Left lung (tissue), 10 donors: Measurements from ENCODE around the gene AGAP1. TPM values are rescaled to one million over a fixed set of nuclear protein-coding genes. Genes with fewer than 3 reads are reported as not detected.
A peak's percentile ranks its signal among the peaks of the same experiment; 100 is the strongest.

Experiments used
- ATAC-seq: fragments of 200-7000 bp; cut with Tn5 transposase; one replicate; pipeline ENCODE4 v1.9.1; 2020; ENCODE audit warnings: moderate library complexity
- DNase-seq, 4 donors: peaks; one replicate each; pipeline ENCODE4 v3.0.0-alpha.2; 2013 to 2020
- H3K27ac ChIP-seq, 2 donors: fragments of 200-600 bp; sonication (generic) in 1 of 2; one replicate each; pipeline versions ENCODE4 v1.5.0 to v1.8.0; 2020 to 2021
- H3K27me3 ChIP-seq, 2 donors: fragments of 200-600 bp; sonication (generic) in 1 of 2; one replicate each; pipeline versions ENCODE4 v1.5.0 to v1.8.0; 2020 to 2021
- H3K36me3 ChIP-seq, 2 donors: fragments of 200-600 bp; sonication (generic) in 1 of 2; one replicate each; pipeline versions ENCODE4 v1.5.0 to v1.8.0; 2020 to 2021
- H3K4me1 ChIP-seq, 2 donors: fragments of 200-600 bp; one replicate each; pipeline ENCODE4 v1.8.0; 2021
- H3K4me3 ChIP-seq, 2 donors: fragments of 200-600 bp; sonication (generic) in 1 of 2; one replicate each; pipeline versions ENCODE4 v1.5.0 to v1.8.0; 2020 to 2021; ENCODE audit warnings: mild to moderate bottlenecking in 1 of 2
- H3K9me3 ChIP-seq, 2 donors: fragments of 200-600 bp; sonication (generic) in 1 of 2; one replicate each; pipeline versions ENCODE4 v1.5.0 to v1.8.0; 2020 to 2021
- CTCF ChIP-seq, 2 donors: fragments of 200-600 bp; sonication (generic) in 1 of 2; IDR thresholded peaks; one replicate each; pipeline versions ENCODE4 v1.5.0 to v1.8.0; 2021; ENCODE audit warnings: antibody characterized with exemption in 2 of 2
- intact Hi-C, 2 donors: fragments of 100-400 bp; cut with DNase I; formaldehyde crosslinking; loops; one replicate each; pipeline versions ENCODE4 v1.11.2 to v1.14.2; 2022
- polyA plus RNA-seq, 6 donors: library from polyadenylated mRNA; unstranded; fragments of 120-200 nt; gene quantifications; one replicate each; pipeline ENCODE4 v1.2.1, GENCODE V29; 2013; ENCODE audit not compliant: insufficient read length in 6 of 6
- total RNA-seq, 2 donors: library from RNA; stranded (reverse); fragmentation: NEBNext Ultra II Directional; extraction: Animal tissue kit (Norgen Biotek cat#: 25700); gene quantifications; one replicate each; pipeline ENCODE4 v1.2.1, GENCODE V29; 2021
- donor health status: DM: no; HTN: yes; CAD: no.
- donor health status: DM: no; HTN: no; CAD: no.

The AGAP1 gene
- total and polyA plus RNA-seq, 8 donors: 13.1 to 25.4 (median 22.4) TPM

- Histone ChIP-seq H3K36me3 (no peaks in the 10 kb centered on the region), H3K9me3 (no peaks in the 10 kb centered on the region), H3K27ac (no peak overlapping the region), H3K27me3 (no peaks in the 10 kb centered on the region), H3K4me1 (peaks cover 0 to 3% of the 10 kb centered on the region in 2 donors), H3K4me3 (no peak overlapping the region)
- DNase-seq (no peak), ATAC-seq (no peak)
- TF ChIP-seq CTCF (IDR thresholded peaks at IDR 0.05): no peak
- intact Hi-C loops: no loop called here
Observed at GRCh38 chr2:236113948-236114347, 620.1 kb downstream of the AGAP1 start.

GRCh38 chr2:236114959-236115358 lies 621.1 kb downstream of the AGAP1 start:
- no peak overlapping the region for H3K27ac ChIP-seq
- DNase-seq: no peak
- TF ChIP-seq CTCF (IDR thresholded peaks at IDR 0.05): no peak
- peaks cover 0 to 3% of the 10 kb centered on the region in 2 donors for H3K4me1 ChIP-seq
- H3K27me3 ChIP-seq: no peaks in the 10 kb centered on the region
- ATAC-seq: no peak
- intact Hi-C loops: no loop called here
- H3K9me3 ChIP-seq: no peaks in the 10 kb centered on the region
- H3K4me3 ChIP-seq: no peak overlapping the region
- H3K36me3 ChIP-seq: no peaks in the 10 kb centered on the region

GRCh38 chr2:236117401-236117800 lies 623.6 kb downstream of the AGAP1 start:
- no peak for DNase-seq
- no peak overlapping the region for H3K27ac ChIP-seq
- no peaks in the 10 kb centered on the region for H3K9me3 ChIP-seq
- intact Hi-C loops: no loop called here
- H3K27me3 ChIP-seq: no peaks in the 10 kb centered on the region
- ATAC-seq: no peak
- no peak for TF ChIP-seq CTCF (IDR thresholded peaks at IDR 0.05)
- no peaks in the 10 kb centered on the region for H3K36me3 ChIP-seq
- H3K4me1 ChIP-seq: peaks cover 0 to 3% of the 10 kb centered on the region in 2 donors
- no peak overlapping the region for H3K4me3 ChIP-seq

- no peak for ATAC-seq
Observed at GRCh38 chr2:236117861-236118269, 624.0 kb downstream of the AGAP1 start.

GRCh38 chr2:236119003-236119402 lies 625.2 kb downstream of the AGAP1 start:
- no peak overlapping the region for H3K4me3 ChIP-seq
- H3K27me3 ChIP-seq: no peaks in the 10 kb centered on the region
- DNase-seq (no peak), ATAC-seq (no peak)
- no peak overlapping the region for H3K27ac ChIP-seq
- peaks cover 0 to under 1% of the 10 kb centered on the region in 2 donors for H3K36me3 ChIP-seq
- TF ChIP-seq CTCF (IDR thresholded peaks at IDR 0.05): no peak
- H3K4me1 ChIP-seq: peaks cover 0 to 3% of the 10 kb centered on the region in 2 donors
- no peaks in the 10 kb centered on the region for H3K9me3 ChIP-seq
- intact Hi-C loops: no loop called here

More at GRCh38 chr2:236117861-236118269, 624.0 kb downstream of the AGAP1 start:
- no peak for TF ChIP-seq CTCF (IDR thresholded peaks at IDR 0.05)
- Histone ChIP-seq H3K27me3 (no peaks in the 10 kb centered on the region), H3K9me3 (no peaks in the 10 kb centered on the region), H3K27ac (no peak overlapping the region), H3K4me1 (peaks cover 0 to 3% of the 10 kb centered on the region in 2 donors), H3K36me3 (no peaks in the 10 kb centered on the region), H3K4me3 (no peak overlapping the region)
- DNase-seq: peak in 1 of 4 donors; percentile 13
- intact Hi-C loops: no loop called here
